ENCODE data around the gene CIPC. TPM values are rescaled to one million over a fixed set of nuclear protein-coding genes. Genes with fewer than 3 reads are reported as not detected.

Gene CIPC
- total RNA-seq, 1 experiment from 2014 or later, result 20.6 TPM

DNA sequence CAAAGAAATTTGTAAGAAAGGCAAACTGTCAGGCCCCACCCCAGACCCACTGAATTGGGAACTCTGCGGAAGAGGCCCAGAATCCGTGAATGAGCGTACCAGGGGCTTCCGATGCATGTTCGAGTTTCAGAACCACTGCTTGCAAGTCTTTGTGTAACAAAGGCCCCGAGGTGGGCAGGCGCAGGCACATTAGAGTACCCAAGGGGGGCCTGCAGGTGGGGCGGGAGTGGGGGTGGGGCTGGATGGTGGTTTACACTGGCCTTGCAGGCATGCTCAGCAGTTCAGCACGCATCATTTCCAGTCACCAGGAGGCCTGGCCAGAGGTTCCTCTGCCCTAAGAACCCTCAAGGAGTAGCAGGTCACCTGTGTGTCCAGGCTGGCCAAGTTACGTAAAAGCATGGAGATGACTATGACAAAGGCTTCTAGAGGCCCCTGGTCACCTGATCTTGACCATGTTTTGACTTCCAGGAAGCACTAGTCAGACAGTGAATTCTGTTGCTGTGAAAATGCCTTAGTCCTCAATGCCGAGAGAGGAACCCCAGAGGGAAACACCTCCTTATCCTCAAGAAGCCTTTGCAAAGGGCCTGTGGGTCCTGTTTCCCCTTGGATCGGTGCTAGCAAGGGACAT is 36.3 kb upstream of the CIPC start:
- DNase-seq (ENCODE audit: low read depth, low spot score), result no peak
- H4K20me1 ChIP-seq (ENCODE audit: insufficient read depth), result no peaks in the 10 kb centered on the region
- peaks cover 15 to 27% of the 10 kb centered on the region in 2 experiments for H3K4me1 ChIP-seq (ENCODE audit: control insufficient read depth in 1 of 2, insufficient read depth in 2 of 2, low read length in 2 of 2)
- intact Hi-C loops (cut with micrococcal nuclease), result loop anchor here (10.0 kb wide), 1 partner anchor 347 kb away; no protein-coding TSS in a partner anchor
- ATAC-seq, result no peak
- H3K9me2 ChIP-seq (ENCODE audit: insufficient read depth), result no peaks in the 10 kb centered on the region
- no peak overlapping the region for H3K4me3 ChIP-seq (replicated peaks in 1 of 2; ENCODE audit: low read depth in 1 of 2, low read length in 2 of 2)
- H3K79me2 ChIP-seq (ENCODE audit: insufficient read depth, low read length), result no peaks in the 10 kb centered on the region
- no TSS peak for BruUV-seq (replicated peaks)
- no peaks in the 10 kb centered on the region for H3K36me3 ChIP-seq (ENCODE audit: control insufficient read depth in 1 of 2, insufficient read depth in 2 of 2, low read length in 2 of 2)
- H3K4me2 ChIP-seq (ENCODE audit: low read length), result no peak overlapping the region; the same call in 1 of the 2 replicates
- H3K27ac ChIP-seq (ENCODE audit: low read depth, low read length), result no peak overlapping the region
- no peaks in the 10 kb centered on the region for H3K27me3 ChIP-seq (ENCODE audit: insufficient read depth, low read length)
- CTCF ChIA-PET, result interaction anchor here (0.8 to 3.6 kb wide), 5 partner anchors 9 to 186 kb away, joined by 3 to 22 read pairs (median 6); no protein-coding TSS in a partner anchor
- no peak for TF ChIP-seq CEBPB (IDR thresholded peaks at IDR 0.05; ENCODE audit: low read depth)
- no peak for TF ChIP-seq TCF7L2 (IDR thresholded peaks at IDR 0.05; ENCODE audit: borderline replicate concordance, extremely low read depth, insufficient read depth, insufficient read length)
- TF ChIP-seq, protein P1, sequence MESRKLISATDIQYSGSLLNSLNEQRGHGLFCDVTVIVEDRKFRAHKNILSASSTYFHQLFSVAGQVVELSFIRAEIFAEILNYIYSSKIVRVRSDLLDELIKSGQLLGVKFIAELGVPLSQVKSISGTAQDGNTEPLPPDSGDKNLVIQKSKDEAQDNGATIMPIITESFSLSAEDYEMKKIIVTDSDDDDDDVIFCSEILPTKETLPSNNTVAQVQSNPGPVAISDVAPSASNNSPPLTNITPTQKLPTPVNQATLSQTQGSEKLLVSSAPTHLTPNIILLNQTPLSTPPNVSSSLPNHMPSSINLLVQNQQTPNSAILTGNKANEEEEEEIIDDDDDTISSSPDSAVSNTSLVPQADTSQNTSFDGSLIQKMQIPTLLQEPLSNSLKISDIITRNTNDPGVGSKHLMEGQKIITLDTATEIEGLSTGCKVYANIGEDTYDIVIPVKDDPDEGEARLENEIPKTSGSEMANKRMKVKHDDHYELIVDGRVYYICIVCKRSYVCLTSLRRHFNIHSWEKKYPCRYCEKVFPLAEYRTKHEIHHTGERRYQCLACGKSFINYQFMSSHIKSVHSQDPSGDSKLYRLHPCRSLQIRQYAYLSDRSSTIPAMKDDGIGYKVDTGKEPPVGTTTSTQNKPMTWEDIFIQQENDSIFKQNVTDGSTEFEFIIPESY (IDR thresholded peaks at IDR 0.05; ENCODE audit: extremely low read depth, insufficient replicate concordance, low read length), result no peak
- no peak for TF ChIP-seq ELF1 (IDR thresholded peaks at IDR 0.05; ENCODE audit: borderline replicate concordance, low read depth)
- TF ChIP-seq, protein P2, sequence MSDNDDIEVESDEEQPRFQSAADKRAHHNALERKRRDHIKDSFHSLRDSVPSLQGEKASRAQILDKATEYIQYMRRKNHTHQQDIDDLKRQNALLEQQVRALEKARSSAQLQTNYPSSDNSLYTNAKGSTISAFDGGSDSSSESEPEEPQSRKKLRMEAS (IDR thresholded peaks at IDR 0.05), result no peak
- no peak for TF ChIP-seq YY1 (IDR thresholded peaks at IDR 0.05; ENCODE audit: extremely low read depth, insufficient replicate concordance, low read depth, low read length)
- no peak for TF ChIP-seq FOSL1 (IDR thresholded peaks at IDR 0.05; ENCODE audit: low read depth)
- TF ChIP-seq JUND (IDR thresholded peaks at IDR 0.05), result no peak
- no peak for TF ChIP-seq ZFX (IDR thresholded peaks at IDR 0.05)
- TF ChIP-seq, protein P3, sequence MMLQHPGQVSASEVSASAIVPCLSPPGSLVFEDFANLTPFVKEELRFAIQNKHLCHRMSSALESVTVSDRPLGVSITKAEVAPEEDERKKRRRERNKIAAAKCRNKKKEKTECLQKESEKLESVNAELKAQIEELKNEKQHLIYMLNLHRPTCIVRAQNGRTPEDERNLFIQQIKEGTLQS (IDR thresholded peaks at IDR 0.05), result no peak
- TF ChIP-seq, protein P4, sequence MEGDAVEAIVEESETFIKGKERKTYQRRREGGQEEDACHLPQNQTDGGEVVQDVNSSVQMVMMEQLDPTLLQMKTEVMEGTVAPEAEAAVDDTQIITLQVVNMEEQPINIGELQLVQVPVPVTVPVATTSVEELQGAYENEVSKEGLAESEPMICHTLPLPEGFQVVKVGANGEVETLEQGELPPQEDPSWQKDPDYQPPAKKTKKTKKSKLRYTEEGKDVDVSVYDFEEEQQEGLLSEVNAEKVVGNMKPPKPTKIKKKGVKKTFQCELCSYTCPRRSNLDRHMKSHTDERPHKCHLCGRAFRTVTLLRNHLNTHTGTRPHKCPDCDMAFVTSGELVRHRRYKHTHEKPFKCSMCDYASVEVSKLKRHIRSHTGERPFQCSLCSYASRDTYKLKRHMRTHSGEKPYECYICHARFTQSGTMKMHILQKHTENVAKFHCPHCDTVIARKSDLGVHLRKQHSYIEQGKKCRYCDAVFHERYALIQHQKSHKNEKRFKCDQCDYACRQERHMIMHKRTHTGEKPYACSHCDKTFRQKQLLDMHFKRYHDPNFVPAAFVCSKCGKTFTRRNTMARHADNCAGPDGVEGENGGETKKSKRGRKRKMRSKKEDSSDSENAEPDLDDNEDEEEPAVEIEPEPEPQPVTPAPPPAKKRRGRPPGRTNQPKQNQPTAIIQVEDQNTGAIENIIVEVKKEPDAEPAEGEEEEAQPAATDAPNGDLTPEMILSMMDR (IDR thresholded peaks at IDR 0.05 in 2 of 3, conservative IDR thresholded peaks at IDR 0.05 in 1 of 3; ENCODE audit: borderline replicate concordance in 1 of 3, insufficient read depth in 1 of 3, low read depth in 2 of 3, low read length in 2 of 3), result no peak
- no peak for TF ChIP-seq EGR1 (IDR thresholded peaks at IDR 0.05; ENCODE audit: low read depth)
- no peak for TF ChIP-seq POLR2AphosphoS5 (IDR thresholded peaks at IDR 0.05; ENCODE audit: low read depth, low read length)
- TF ChIP-seq SP1 (IDR thresholded peaks at IDR 0.05; ENCODE audit: low read depth), result no peak
- no peak overlapping the region for H3K9ac ChIP-seq (ENCODE audit: low read length)
- H3K9me3 ChIP-seq (ENCODE audit: control insufficient read depth in 1 of 2, insufficient read depth in 1 of 2, low read depth in 1 of 2, low read length in 2 of 2), result no peaks in the 10 kb centered on the region
- no peak overlapping the region for H2AFZ ChIP-seq (ENCODE audit: low read depth, low read length, poor library complexity, severe bottlenecking)
- POLR2A ChIA-PET, result no interaction called here
- RAD21 ChIA-PET (ENCODE audit: low non-redundant PET in 1 of 2, low total read pairs in 2 of 2, uncharacterized antibody in 2 of 2, unreplicated experiment in 2 of 2), result no interaction called here
